Activated CD4-positive, alpha-beta T cell treated with anti-CD3 and anti-CD28 coated beads, Interleukin-2, amount 50 U/mL, for 48 hours (primary cell): Measurements from ENCODE around the gene ZNF22.

Experiments used
- DNase-seq, 2 experiments: peaks; one replicate each; pipeline ENCODE4 v3.0.0-alpha.2; 2020

ZNF22 gene

DNA sequence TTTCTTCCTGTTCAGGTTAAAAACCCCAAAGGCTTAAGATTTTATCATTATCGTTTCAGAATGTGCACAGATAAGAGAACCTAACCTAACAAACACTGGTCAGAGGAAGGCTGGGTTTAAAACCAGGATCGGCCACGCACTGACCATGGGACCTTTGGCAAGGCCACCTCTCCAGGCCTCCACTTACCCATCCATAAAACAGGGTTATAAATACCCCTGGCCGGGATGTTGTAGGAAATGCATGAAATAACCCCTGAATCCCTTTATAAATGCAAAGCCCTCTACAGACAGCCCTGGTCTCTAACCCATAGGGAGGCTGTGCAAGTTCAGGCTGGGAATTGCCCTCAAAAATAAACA is 22.5 kb upstream of the ZNF22 start:
- no peak for DNase-seq

DNA sequence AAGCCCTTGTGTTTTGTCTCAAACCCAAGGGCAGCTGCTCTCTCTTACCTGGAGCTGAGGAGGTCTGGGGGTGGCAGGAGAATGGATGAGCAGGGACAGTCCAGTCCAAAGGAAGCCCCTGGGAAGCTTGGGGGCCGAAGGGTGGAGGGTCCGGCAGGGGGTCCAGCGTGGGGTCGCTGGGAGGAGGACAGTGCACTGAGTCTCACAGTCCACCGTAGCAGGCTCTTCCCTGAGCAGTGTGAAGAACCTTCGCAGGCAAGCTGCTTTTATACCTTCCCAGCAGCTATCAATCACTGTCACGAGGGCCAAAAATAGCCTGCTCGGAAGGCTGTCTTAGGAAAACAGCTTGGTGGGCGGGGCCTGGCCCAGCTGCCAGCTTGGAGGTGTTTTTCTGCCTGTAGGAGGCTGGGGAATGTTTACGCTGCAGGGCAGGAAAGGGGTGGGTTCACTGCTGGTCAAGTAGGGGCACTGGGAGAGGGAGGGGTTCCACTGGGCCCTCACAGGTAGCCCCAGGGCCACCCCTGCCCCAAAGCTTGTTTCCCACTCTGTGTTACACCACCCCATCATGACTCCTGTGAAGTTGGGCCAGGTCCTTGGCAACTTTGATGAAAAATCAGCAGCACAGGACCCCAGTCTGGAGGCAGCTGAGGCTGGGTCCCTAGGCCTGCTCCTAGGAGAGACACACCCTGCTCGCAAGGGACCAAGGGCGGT is 22.0 kb upstream of the ZNF22 start, which contains the start of gene DEPP1:
DEPP1 (minus strand) TSS at position 240 of the 711 bp plus-strand sequence. CDS start 779 bp downstream, outside the sequence.
- DNase-seq, result no peak

DNA sequence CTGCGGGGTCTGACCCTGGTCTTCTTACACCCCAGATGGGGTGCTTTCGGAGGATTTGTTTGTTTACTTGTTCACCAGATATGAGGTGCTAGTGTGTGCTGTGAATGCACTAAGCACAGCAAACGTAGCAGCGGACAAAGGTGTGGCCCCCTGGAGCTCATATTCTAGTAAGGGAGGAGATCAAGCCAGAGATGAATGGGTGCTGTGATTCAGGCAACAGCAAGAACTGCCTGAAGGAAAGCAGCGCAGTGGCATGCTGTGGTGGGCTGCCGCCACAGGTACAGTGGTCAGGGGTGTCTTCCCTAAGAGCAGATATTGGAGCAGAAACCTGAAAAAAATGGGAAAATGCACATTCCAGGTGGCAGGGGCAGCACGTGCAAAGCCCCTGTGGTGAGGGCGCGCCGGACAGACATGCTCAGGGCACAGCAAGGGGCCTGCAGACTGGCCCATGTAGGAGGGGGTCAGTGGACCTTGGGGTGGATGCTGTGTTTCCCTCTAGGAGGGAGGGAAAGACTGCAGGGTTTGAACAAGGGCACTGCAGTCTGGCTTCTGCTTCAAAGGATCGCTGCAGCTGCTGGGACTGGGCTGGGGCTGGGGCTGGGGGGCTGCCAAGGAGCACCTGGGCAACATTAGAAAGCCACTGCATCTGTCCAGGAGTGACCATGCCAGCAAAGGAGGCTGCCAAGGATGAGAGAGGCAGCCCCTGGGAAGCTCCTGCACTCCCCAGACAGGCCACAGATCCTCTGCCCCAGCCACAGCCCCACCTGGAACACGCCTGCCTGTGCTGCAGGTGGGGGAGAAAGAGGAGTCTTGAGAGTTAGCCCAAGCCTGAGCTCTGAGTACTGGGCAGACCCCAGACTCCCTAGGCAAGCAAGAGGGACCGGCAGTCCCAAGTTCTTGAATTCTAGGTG is 21.2 kb upstream of the ZNF22 start:
- no peak for DNase-seq

DNA sequence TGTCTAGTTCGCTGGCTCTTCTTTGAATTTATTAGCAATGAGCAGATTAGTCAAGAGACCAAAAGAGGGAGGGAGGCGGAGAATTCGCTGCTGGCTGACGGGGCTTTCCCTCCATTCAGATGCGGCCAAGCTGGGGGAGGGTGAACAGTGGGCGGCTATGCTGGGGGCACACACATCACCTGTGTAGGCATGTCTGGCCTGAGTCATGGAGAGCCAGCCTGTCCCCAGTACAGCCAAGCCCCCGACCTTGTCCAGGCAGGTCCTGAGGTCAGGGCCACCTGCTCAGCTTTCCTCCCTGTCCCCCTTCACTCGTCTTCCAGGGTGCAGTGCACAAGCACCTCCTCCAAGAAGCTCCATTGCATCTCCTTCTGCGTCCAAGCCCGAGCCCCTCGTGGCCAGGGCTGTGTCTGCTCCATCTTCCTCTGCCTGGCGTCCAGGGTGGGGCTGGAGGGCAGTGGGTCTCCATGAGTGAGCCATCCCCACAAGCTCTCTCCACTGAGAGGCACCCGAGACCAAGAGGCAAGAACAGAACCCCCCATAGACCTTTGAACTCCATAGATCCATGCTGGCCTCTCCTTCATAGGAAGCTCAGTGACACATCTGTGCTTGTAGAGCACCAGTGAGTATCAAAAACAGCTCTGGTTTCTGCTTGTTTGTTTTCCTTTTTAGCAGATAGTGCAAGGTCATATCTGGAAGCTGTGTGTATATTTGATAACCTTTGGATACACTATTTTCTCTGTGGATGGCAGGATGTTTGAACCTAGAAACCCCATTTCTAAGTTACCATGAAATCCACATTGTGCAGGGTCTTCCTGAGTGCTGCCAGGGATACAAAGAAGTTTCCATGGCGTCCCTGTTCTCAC is 20.2 kb upstream of the ZNF22 start:
- DNase-seq, result no peak

DNA sequence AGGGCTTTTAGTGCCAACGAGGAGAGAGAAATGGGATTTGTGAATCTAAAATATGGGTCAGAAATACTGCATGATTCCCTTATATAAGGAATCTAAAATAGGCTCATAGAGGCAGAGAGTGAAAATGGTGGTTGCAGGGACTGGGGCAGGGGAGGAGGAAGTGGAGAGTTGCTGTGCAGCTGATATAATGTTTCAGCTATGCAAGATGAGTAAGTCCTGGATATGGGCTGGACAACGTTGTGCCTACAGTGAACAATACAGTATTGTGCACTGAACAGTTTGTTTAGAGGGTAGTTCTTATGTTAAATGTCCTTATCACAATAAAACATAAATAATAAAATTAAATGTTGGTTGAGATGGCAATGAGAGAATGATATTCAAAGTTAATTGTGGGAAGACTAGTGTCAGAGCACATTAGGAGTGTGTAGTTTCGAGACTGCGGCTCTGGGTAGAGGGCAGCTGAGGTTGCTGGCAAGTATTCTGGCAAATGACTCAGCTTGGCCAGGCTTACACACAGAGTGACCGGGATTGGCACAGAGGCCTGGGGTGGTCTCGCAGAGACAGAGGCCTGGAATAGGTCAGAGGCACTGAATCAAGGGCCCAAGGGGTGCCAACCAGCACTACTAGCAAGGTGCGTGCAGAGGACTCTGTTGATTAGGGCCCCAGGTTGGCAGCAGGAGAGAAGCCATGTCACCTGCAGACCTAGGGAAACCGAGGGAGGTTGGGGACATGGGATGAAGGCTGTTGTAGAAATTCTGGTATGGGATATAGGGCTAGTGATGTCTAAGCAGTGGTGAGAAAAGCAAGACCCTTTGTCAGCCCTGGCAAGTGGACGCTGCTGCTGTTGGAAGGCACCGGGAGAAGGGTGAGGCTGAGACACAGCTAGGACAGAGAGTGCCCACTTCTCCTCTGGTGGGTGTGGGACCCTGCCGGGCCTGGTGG is 19.3 kb upstream of the ZNF22 start:
- no peak for DNase-seq

DNA sequence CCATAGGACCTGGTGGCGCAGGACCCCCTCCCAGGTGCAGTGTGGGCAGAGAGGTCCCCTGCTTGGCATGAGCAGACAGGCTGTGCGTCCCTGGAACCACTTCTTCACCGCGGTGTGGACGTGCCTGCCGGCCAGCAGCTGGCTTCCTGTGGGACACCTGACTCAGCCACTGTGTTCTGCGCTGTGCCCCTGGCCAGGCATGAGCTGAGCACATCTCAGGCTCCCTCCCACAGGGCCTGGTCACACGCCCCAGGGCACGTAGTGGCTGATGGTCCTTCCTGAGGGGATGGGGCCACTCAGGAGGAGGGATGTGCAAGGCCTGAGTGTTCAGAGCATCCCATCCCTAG is 18.6 kb upstream of the ZNF22 start:
- DNase-seq, result no peak

DNA sequence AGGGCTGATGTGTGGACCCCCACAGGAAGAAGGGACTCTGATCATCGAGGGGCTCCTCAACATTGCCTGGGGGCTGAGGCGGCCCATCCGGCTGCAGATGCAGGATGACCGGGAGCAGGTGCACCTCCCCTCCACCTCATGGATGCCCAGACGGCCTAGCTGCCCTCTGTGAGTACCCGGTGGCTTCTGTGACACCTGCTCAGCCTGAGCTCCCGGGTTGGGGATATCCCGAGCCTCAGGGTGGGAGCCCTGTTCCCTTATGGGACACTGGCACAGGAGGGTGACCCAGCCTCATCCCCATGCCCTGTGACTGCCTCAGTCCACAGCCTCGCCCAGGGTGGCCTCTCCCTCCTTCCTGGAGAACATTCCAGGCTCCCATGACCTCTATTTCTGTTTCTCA is 18.2 kb upstream of the ZNF22 start:
- DNase-seq, result no peak

DNA sequence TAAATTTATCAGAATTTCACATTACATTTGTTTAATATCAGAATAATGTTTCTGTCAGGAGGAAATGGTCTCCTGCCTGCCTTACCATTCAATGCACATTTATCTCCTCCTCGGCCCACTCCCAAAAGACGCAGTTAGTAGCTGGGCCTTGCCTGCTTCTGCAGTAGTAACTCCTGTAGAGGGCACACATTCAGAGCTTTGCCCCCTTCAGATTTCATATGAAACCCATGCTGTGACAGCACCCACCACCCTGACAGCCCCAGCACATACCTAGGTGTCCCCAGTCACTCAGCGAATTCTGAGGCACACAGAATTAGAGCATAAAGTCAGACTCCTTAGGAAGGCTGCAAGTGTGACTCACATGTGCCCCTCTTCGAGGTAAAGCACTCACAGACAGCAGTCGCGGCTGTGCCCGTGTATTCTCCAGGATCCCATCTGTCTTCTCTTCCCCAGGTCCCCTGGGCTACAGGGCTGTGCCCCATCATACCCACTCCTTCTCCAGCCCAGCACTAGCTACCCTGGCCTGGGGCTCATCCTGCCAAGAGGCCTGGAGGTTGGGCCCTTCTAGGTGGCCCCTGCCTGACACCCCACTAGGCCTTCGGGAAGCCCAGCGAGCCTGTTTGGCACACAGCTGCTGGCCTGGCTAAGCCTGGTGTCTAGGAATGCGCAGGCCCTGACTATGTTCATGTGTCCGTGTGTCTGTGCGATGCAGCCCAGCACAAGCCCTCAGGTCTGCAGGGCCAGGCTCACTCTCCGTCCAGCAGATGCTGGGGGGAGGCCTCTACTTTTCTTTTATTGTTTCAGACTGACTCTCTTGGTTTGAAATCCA is 17.4 kb upstream of the ZNF22 start:
- no peak for DNase-seq

DNA sequence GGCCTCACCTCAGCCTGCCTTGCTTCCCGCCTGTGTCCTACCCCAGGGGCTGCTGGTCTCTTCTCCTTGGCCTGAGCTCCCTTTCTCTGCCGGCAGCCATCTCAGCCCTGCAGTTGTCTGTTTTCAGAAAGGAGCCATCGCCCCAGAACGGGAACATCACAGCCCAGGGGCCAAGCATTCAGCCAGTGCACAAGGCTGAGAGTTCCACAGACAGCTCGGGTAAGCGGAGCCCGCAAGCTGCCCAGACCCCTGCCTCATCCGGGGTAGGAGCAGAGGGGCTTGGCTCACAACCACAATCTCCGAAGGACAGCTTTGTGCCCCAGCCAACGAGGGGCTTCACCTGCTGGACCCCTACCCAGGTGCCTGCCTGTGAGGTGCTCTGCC is 16.8 kb upstream of the ZNF22 start:
- no peak for DNase-seq

DNA sequence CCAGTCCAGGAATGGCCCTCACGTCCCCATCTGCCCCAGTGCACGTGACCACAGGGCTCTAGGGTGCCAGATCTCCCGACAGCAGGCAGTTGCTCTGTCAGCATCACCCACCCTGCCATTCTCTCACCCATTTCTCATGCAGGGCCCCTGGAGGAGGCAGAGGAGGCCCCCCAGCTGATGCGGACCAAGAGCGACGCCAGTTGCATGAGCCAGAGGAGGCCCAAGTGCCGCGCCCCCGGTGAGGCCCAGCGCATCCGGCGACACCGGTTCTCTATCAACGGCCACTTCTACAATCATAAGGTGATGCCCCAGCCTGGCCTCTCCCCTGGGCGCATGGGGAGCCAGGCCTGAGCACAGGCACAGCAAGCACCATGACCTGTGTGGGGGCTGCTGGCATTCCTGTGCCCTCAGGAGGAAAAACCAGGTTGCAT is 16.0 kb upstream of the ZNF22 start:
- no peak for DNase-seq

DNA sequence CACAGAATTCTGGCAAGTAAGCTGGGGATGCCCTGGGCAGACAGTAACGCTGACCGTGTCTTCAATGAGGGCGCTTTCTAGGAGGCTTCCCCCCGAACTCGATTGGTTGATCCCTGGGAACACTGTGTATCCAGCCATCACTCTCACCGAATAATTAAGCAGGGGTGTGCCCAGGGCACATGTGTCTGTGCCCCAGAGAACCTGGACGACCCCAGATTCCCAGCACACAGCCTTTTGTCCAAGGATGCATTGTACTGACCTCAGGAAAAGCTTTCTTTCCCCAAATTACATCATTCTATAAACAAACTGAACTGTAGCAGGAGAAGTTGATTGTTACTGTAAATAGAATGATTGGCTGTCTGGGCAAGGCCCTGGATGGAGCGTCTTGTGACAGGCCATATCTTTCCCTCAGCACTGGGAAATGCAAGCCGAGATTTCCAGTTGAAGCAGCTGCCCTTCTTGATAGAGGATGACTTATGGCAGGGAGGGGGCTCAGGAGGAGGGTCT is 15.5 kb upstream of the ZNF22 start:
- no peak for DNase-seq

DNA sequence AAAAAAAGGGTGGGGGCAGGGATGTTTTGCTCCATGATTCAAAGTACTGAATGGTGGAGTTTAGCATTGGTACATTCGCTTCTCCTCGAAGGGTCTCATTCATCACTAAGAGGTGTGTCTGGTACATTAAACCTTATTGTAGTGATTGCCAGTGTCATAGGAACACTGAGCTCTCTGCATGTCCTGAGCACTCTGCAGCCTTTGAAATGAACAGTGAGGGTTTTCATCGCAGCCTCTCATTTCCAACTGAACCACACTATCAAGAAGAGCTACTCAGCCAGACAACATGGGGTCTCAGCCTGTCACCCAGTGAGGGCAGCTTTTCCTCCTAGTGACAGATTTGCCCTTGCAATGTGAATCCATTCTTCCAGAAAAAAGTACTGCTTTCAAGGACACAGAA is 14.5 kb upstream of the ZNF22 start:
- no peak for DNase-seq

DNA sequence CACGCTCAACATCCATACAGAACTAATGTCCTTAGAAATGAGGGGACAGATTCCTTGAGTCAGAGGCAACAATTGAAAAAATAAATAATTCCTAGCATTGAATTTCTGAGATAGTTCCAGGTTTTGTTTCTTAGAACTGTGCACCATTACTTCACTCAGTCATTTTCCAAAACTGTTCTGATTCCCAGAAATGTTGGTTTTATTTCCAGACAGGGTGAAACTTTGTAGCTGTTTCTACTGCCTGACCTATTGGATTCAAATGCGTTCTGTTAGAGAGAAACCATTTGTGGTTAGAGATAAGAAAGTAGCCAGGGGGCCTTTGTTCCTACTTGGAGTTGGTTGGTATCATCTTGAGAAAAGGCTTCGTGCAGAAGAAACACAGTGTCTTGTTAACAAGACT is 14.1 kb upstream of the ZNF22 start:
- no peak for DNase-seq

DNA sequence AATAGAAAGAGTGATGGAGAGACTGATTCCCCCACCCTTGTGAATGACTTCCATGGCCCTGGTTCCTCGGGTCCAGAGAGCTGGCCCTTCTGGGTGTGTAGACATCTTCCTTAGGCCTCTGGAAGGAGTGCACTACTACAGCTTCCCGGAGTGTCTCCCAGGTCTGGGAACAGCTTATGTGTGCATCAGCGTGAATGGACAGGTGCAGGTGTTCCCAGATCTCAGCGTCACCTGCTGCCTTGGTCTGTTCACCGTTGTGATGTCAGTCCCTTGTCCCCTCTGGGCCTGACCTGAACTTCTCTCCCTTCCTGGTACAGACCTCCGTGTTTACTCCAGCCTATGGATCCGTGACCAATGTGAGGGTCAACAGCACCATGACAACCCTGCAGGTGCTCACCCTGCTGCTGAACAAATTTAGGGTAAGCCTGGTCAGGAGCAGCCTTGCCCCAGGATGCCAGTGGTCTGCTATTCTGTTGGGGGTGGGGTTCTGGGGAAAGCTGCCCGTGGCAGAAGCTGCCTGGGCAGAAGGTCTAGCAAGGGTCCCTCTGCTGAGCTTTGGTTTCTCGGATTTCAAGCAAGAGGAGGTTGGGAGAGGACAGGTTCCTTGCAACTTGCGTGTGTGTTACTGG is 11.7 kb upstream of the ZNF22 start:
- DNase-seq, result peak in 1 of 2 experiments; percentile 1

DNA sequence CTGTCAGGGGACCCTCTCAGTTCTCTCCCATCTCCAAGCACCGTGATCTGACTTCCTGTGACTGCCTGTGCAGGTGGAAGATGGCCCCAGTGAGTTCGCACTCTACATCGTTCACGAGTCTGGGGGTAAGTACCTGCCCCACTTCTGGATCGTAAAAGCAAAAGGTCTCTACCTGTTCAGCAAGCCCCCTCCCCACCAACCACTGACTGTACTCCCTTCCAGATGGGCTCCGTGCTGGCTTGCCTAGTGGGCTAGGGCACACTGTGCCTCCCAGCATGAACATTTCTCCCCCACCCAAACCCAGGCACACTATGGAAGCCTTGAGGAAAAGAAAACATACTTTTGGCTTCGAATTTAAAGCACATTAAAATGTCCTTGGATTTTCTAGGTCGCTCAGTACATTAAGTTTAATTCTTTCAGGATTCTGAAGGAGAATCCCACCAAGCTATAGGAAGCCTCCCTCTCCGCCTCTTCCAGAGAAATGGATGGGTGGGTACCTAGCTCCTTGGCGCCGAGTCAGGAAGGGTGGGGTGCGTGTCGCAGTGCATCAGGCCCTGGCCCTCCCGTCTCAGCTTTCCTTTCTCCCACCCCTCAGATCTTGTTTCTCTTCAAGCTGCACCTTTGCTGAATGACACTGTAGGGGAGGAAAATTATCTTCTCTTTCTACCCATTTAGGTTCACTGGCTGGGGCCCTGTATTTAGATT is 11.0 kb upstream of the ZNF22 start:
- DNase-seq, result peak in 1 of 2 experiments; percentile 1

DNA sequence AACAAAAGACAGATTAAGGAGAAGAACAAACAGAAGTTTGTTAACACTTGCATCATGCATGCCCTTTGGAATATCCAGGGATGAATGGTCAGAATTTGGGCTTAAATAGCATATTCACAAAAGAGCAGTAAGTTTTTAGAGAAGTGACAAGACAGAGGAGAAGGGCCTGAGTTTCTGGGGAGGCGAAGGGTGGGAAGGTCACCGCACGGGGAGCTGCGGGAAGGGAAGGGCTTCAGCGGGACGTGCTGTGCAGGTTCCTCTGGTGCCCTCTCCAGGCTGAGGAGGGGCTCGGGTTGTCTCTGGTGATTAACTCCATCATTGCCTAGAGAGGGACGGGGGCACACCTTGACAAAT is 10.4 kb upstream of the ZNF22 start:
- DNase-seq, result peak in 1 of 2 experiments; percentile 2

DNA sequence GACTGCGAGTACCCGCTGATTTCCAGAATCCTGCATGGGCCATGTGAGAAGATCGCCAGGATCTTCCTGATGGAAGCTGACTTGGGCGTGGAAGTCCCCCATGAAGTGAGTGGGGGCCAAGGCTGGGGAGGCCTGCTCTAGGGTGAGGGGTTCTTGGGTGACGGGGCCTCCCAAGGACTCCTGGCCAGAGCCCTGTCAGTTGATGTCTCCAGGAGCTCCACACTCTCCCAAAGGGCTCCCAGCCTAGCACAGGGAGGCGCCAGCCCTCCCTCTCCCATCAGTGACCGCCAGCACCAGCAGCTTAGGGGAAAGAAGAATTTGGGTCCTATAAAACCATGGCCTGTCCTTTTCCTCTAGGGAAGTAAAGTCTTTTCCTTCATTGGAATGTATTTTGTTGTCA is 9.8 kb upstream of the ZNF22 start:
- no peak for DNase-seq

DNA sequence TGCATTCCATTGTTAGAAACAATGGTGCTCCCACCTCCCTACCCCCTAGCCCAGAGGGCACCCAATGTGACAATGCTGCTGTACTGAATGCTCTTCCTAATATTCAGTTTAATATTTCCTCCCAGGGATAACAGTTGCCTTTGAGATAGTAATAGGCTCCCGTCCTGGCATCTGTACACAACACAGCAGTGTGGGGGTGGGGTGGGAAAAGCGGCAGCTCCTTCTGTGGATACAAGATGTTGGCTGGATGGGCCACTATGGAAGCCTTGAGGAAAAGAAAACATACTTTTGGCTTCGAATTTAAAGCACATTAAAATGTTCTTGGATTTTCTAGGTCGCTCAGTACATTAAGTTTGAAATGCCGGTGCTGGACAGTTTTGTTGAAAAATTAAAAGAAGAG is 9.2 kb upstream of the ZNF22 start:
- no peak for DNase-seq

DNA sequence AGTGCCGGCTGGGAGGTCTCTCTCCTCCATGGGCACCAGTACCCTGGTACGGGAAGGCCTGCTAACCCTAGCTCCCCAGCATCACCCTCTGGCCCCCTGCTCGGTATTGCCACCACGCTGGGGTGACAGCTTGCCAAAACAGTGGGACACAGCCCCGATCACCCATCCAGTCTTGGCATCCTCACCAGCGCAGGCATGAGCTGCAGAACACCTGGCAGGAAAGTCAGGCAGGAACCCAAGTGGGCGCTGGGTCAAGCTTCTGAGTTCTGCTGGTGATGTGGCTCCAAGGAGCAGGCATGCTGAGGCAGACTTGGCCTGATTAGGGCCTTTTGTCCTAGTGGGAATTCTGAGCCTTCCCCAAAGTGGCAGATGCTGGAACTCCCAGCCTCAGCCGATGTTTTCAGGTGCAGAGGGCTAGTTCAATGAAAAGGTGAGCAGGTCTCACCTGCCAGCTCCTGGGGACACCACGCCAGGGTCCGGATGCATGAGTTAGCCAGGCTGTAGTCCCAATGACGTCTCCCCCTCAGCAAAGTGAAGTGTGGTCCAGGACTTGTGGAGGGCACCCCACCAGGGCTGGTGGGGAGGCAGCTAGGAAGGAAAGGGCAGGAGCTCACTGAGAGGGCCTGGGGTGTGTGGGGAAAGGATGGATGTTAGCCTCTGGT is 8.5 kb upstream of the ZNF22 start:
- no peak for DNase-seq
